Measurements from ENCODE around the gene TXNRD2.

DNA sequence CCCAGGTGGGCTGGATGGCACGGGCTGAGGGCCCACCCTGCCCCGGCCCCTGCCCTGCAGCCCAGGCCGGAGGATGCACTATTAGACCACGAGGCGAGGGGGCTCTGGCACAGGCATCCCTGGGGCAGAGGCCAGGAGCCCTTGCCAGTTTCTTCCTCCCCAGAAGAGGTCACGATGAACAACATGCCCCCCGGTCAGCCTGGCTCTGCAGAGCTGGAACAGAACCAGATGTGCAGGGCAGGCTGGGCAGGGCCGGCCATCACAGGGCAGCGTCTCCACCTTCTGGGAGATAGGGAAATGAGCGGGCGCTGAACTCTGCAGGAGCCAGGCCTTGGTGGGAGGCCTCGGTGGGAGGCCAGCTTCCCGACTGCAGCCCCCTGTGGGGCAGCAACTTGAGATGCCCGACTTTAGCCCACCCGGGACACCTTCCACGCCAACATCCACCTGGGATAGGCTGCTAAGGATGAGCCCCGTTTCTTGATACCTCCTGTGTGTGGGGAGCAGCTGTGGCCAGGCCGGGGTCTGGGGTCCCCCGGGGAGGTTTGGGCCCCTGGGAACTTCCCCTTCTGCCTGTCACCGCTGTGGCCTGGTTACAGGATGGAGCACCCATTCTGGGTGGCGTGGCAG is 65.2 kb downstream of the TXNRD2 start:
- TF ChIP-seq, protein P1, sequence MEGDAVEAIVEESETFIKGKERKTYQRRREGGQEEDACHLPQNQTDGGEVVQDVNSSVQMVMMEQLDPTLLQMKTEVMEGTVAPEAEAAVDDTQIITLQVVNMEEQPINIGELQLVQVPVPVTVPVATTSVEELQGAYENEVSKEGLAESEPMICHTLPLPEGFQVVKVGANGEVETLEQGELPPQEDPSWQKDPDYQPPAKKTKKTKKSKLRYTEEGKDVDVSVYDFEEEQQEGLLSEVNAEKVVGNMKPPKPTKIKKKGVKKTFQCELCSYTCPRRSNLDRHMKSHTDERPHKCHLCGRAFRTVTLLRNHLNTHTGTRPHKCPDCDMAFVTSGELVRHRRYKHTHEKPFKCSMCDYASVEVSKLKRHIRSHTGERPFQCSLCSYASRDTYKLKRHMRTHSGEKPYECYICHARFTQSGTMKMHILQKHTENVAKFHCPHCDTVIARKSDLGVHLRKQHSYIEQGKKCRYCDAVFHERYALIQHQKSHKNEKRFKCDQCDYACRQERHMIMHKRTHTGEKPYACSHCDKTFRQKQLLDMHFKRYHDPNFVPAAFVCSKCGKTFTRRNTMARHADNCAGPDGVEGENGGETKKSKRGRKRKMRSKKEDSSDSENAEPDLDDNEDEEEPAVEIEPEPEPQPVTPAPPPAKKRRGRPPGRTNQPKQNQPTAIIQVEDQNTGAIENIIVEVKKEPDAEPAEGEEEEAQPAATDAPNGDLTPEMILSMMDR (IDR thresholded peaks at IDR 0.05; ENCODE audit: borderline replicate concordance, extremely low read depth, low read length, poor library complexity, severe bottlenecking) = no peak
- no peak for TF ChIP-seq EZH2 (IDR thresholded peaks at IDR 0.05; ENCODE audit: borderline replicate concordance, low read depth, low read length, severe bottlenecking)
